ENCODE measurements around the gene GDA. TPM values are rescaled to one million over a fixed set of nuclear protein-coding genes. Genes with fewer than 3 reads are reported as not detected.
A peak's percentile ranks its signal among the peaks of the same experiment; 100 is the strongest.

The GDA gene
- total RNA-seq, 2 donors from 2014 or later = 22.2 to 23.0 TPM

GRCh38 chr9:72271613-72272478 is 122.6 kb downstream of the GDA start:
- peak; percentile 89 for TF ChIP-seq CTCF (IDR thresholded peaks at IDR 0.05)
- Histone ChIP-seq H3K9ac (ENCODE audit: low read depth in 2 of 2, low read length in 2 of 2) (no peak overlapping the region), H3K36me3 (no peaks in the 10 kb centered on the region), H3K27ac (no peak overlapping the region), H3K4me1 (no peaks in the 10 kb centered on the region), H3K9me3 (no peaks in the 10 kb centered on the region), H3K27me3 (no peaks in the 10 kb centered on the region), H3K4me3 (no peak overlapping the region)
- DNase-seq = peak; percentile 80
- intact Hi-C loops (cut with DNase I) = loop anchor here (2.0 to 10.0 kb wide), 3 partner anchors 70 to 457 kb away; no protein-coding TSS in a partner anchor

GRCh38 chr9:72274441-72274840 is 125.2 kb downstream of the GDA start:
- no peak overlapping the region for H3K4me3 ChIP-seq
- DNase-seq = no peak
- no peak overlapping the region for H3K9ac ChIP-seq (ENCODE audit: low read depth in 2 of 2, low read length in 2 of 2)
- H3K27me3 ChIP-seq = no peaks in the 10 kb centered on the region
- H3K36me3 ChIP-seq = no peaks in the 10 kb centered on the region
- H3K9me3 ChIP-seq = no peaks in the 10 kb centered on the region
- no peak overlapping the region for H3K27ac ChIP-seq
- no peaks in the 10 kb centered on the region for H3K4me1 ChIP-seq
- intact Hi-C loops (cut with DNase I) = loop anchor here (5.0 to 10.0 kb wide), 2 partner anchors 72 to 460 kb away; no protein-coding TSS in a partner anchor
- TF ChIP-seq CTCF (IDR thresholded peaks at IDR 0.05) = no peak

- DNase-seq = no peak
- H3K9ac ChIP-seq (ENCODE audit: low read depth in 2 of 2, low read length in 2 of 2) = no peak overlapping the region
- intact Hi-C loops (cut with DNase I) = loop anchor here (5.0 to 10.0 kb wide), 2 partner anchors 73 to 460 kb away; no protein-coding TSS in a partner anchor
- no peaks in the 10 kb centered on the region for H3K36me3 ChIP-seq
- H3K4me3 ChIP-seq = no peak overlapping the region
- H3K9me3 ChIP-seq = no peaks in the 10 kb centered on the region
- TF ChIP-seq CTCF (IDR thresholded peaks at IDR 0.05) = no peak
- H3K27me3 ChIP-seq = no peaks in the 10 kb centered on the region
- H3K4me1 ChIP-seq = no peaks in the 10 kb centered on the region
- H3K27ac ChIP-seq = no peak overlapping the region
These were observed 125.7 kb downstream of the GDA start for GRCh38 chr9:72274916-72275315.

GRCh38 chr9:72276429-72276828 is 127.2 kb downstream of the GDA start:
- H3K27me3 ChIP-seq = no peaks in the 10 kb centered on the region
- no peak for TF ChIP-seq CTCF (IDR thresholded peaks at IDR 0.05)

GRCh38 chr9:72278959-72279358 is 129.7 kb downstream of the GDA start:
- DNase-seq = no peak
- H3K9ac ChIP-seq (ENCODE audit: low read depth in 2 of 2, low read length in 2 of 2) = peak overlapping the region in 1 of 2 donors; percentile 19
- no peaks in the 10 kb centered on the region for H3K4me1 ChIP-seq
- no peaks in the 10 kb centered on the region for H3K36me3 ChIP-seq
- no peak overlapping the region for H3K27ac ChIP-seq
- intact Hi-C loops (cut with DNase I) = loop anchor here (10.0 kb wide), 1 partner anchor 464 kb away; no protein-coding TSS in a partner anchor
- no peaks in the 10 kb centered on the region for H3K27me3 ChIP-seq
- no peak overlapping the region for H3K4me3 ChIP-seq
- no peak for TF ChIP-seq CTCF (IDR thresholded peaks at IDR 0.05)
- no peaks in the 10 kb centered on the region for H3K9me3 ChIP-seq

More at GRCh38 chr9:72276429-72276828, 127.2 kb downstream of the GDA start:
- H3K36me3 ChIP-seq = no peaks in the 10 kb centered on the region
- H3K27ac ChIP-seq = no peak overlapping the region
- no peak overlapping the region for H3K9ac ChIP-seq (ENCODE audit: low read depth in 2 of 2, low read length in 2 of 2)
- no peaks in the 10 kb centered on the region for H3K9me3 ChIP-seq
- intact Hi-C loops (cut with DNase I) = loop anchor here (10.0 kb wide), 1 partner anchor 462 kb away; no protein-coding TSS in a partner anchor
- DNase-seq = no peak
- H3K4me3 ChIP-seq = no peak overlapping the region
- no peaks in the 10 kb centered on the region for H3K4me1 ChIP-seq
